HG03045 (cell line): ENCODE data around the gene DSCAM.

Experiments used
- ATAC-seq: cut with Tn5 transposase; IDR thresholded peaks from one replicate; pipeline ENCODE4 v1.9.1; 2021; ENCODE audit warnings: mild to moderate bottlenecking, moderate library complexity; ENCODE audit not compliant: unreplicated experiment

Gene DSCAM

DNA sequence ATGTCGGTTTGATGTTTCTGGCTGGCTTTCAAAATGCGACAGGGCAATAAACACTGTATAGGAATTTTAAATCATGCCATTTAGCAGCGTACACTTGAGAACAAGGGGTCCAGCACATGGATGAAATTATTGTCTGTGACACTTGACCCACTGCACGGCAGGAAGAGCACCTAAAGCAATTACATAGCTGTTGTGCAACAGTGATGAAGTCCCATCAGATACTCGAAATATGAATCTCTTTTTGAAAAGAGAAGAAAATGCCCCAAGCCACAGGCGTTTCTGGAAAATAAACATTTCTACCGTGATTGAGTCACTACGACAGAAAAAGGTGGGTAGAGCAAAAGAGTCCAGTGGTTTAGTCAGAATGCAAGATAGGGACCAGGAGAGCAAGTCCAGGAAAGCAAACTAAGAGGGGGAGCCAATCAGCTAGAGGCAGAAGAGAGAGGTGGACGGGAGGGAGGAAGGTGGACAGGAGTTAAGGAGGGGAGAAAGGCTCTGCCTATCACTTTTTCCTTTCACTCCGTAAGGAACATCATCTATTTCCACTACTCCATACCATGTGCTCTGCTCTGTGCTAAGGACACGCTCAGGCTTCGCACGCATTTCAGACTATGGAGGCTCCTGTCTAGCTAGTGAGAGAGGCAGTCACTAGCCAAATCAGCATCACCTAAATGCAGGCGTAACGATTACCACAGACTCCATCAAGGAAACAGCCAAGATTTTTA, 6.4 kb downstream of the DSCAM start:
- ATAC-seq, result no peak

DNA sequence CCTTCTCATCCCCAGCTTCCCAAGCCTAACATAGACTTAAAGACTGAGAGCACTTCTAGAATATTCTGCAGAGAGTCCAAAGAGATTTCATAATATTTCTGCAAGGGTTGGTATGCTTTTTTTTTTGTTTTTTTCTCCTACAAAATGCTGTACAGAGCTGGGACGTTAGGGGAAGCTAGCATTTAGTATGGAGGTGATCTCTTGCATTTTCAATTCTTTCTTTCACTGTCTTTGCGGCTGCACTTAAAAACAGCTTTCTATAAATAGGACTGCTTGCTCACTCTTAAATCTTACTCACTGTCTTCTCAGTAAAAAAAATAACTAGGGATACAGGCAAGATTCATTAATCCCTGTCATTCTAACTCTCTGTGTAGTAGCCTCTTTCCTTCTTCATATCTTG, 7.4 kb downstream of the DSCAM start:
- no peak for ATAC-seq

DNA sequence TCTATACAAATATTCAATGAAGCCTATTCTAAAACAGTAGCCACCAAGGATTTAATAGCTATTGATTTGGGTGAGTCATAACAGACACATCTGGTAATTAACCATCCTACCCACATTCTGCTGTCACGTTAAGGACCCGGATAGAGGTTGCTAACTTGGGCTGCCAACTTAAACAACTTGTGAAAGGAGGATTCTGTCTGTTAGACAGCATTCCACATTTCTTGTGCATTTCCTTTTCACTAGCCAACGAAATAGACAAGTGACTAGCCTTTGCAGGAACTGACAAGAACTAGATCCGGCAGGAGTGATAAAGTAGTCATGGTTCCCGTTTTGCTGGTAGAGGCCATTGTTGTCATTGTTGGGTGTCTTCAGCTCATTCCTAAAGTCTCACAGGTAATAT, 9.5 kb downstream of the DSCAM start:
- ATAC-seq, result no peak

DNA sequence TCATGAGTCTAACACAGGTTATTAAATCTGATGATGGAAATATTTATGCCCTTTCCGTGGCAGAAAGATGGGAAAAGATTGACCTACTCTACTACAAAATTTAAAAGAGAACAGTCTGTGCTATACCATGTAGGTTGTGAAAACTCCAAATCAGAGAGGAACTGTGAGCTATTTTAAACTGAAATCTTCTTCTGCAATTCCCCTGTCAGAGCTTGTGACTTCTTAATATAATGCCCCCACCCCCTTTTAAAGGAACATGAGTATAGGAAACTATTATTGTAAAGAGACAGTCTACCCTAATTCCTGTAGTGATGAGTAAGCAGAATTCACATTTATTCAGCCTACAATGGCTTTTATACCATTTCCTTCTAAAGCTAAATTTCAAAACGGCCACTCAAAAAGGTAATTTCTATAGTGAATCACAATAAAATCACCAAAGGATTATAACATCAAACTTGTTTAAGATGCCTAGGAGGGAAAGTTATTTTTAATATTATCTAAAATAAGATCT, 11.7 kb downstream of the DSCAM start:
- ATAC-seq, result no peak

DNA sequence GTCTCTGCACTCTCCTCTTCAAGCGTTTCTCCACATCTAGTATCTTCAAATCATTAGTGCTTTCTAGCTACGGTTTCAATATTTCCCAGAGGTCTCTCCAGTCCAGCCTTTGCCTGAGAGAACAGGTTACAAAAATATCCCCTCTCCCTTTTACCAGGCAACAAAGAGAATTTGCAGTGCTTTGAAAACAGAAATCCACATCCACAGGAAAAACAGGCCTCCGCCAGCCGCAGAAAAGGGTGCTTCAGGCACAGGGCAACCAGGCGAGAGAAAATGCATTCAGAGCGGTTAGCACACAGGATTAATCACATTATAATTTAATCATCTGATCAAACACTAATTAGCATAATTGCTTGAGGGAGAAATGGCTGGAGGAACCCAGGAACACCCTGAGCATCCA, 13.8 kb downstream of the DSCAM start:
- no peak for ATAC-seq

DNA sequence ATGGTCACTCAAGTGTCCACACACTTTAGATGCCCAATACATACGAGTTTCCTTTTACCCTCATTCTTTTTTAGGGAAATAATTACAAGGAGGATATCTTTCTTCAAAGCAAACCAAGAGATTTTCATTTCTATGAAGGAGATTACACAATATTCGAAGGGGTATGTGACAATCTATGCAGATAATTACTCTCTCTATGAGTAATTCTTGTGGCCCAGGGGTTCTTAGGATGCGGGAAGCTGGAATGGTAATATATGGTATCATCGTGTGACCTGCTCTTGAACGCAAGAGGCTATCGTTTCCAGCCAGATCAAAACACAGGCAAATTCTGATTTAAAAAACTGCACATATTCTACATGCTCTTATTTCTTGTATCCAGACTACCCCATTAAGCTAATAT, 14.6 kb downstream of the DSCAM start:
- ATAC-seq, result no peak

DNA sequence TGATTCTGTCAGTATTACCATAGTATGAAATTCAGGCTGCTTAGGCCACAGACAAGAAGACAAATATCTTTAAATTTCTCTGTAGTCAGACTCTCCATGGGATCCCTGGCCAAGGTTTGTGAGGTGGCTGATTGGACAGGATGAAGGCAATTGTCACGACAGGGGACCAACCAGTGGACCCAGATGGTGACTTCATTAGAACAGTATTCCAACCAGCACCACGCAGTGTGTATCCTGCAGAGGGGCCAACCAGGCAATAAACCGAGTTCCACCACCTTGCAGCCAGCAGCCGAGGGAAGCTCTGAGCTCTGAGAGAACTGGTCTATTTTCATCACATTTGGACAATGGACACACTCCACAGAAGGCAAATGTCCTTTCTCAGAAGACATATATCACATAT, 16.1 kb downstream of the DSCAM start:
- no peak for ATAC-seq

DNA sequence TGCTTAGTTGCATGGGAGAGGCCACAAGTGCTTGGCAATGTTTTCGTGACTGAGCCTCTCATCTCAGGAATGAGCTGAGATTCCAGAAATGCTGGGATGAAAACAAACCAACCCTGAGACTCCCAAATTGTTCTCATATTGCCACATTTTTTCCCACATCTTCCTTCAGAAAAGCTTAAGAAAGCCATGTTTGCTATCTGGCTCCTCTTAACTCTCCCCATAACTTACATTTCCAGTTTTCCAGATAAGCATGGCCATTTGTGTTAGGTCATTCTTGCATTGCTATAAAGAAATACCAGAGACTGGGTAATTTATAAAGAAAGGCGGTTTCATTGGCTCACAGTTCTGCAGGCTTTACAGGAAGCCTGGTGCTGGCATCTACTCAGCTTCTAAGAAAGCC, 17.2 kb downstream of the DSCAM start:
- ATAC-seq, result no peak

DNA sequence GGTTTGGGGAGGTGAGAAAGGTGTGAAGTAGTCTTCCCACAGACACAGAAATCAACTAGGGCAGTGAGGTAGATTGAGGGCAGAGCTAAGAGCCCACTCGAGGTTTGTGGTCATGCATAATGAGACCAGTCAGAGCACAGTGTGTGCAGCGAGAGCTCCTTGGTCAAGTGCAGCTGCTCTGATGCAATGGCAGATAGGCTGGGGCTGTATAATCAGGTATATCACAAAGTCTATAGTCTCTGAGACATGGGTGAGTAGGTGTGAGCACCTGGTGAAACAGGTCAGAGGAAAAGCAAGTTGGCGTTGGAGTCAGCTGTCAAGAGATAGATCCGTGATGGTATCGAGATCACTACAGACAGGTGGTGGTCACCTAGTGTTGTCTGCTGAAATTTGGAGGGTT, 17.6 kb downstream of the DSCAM start:
- ATAC-seq, result no peak

DNA sequence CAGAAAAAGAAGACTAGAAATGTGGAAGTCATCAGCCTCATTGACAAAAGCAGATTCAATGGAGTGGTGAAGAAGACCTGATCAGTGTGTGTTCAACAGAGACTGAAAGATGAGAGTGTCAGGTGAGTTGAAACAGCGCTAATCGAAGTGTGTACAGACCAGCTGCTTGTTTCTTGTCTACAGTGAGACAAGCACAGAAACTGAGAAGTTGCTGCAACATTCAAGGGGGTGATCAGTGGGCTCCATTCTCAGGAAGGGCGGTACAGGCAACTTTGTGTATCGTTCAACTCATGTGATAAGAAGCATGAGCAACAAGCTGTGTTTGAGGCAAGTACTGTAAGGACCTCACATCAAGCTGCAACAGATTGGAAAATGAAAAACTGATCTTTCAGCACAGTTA, 19.4 kb downstream of the DSCAM start:
- ATAC-seq, result no peak

DNA sequence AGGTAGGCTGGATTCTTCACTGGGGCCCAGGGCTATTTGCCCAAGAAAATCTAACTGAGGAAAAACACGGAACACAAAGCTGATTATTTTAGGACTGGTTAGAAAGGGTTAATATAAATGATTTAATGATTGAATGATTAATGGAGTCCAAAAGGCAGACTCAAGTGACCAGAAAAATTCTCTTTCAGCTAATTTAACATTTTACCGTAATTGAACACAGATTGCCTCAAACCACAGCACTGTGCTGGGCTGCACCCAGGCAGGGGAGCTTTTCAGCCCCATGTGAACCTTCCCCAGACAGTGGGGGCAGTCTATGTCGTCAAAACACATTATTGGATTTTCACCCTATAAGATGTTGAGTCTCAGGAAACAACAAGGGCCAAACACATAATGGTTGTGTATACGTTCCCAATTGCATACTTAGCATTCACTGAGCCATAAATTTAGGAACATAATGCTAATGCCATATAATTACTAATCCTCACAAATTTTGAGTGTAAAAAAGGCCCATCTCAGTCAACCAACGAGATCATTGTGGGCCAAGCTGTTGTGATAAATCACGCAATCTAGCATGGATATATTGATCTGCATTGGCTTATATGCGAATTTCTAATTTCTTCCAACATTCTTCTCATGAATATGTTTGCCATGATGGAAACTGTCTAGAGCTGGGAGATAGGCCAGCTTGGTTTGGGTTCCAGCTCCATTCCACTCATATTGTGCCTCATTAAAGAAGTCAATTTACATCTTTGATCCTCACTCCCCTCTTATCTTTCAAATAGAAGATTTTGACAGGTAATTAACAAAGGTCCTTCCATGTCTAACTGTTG, 27.7 kb downstream of the DSCAM start:
- ATAC-seq, result no peak

DNA sequence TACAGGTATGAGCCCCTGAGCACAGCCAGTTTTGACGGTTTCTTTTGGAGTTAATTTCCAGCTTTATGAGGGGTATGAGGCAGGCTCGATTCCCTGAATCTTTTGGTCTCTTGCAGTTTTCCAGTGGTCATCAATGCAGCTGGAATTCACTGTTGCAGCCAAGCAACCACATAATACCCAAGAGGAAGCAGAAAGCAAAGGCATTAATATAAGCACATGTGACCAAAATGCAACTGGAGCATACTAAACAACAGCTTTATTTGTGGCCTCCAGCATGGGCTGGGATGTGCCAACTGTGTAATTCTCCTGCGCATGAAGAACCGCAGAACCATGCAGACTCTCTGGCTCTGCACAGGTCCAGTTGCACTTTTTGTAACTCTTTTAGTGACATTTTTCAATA, 33.0 kb downstream of the DSCAM start:
- no peak for ATAC-seq

DNA sequence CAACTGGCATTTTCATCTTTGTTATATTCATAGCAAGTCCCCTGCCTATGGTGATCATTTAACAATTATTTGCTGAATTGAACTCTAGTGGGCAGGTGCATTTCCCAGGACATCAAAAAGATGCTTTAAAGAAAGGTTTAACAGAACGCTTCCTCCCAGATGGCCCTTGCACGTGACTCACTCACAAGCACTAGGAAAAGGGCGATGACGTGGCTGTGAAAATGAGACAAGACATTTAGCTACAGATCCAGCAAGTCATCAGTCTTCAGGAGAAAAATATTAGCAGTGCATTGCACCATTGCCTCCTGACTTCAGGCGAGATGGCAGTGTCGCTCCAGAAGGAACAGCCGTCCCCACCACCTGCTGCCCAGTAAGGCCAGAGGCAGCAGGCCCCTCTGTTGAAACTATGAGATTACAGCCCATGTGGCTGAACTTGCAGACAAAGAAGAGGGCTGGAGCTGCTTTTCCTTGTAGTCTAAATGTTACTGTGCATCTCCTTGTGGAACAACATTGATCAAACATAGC, 37.2 kb downstream of the DSCAM start:
- no peak for ATAC-seq

DNA sequence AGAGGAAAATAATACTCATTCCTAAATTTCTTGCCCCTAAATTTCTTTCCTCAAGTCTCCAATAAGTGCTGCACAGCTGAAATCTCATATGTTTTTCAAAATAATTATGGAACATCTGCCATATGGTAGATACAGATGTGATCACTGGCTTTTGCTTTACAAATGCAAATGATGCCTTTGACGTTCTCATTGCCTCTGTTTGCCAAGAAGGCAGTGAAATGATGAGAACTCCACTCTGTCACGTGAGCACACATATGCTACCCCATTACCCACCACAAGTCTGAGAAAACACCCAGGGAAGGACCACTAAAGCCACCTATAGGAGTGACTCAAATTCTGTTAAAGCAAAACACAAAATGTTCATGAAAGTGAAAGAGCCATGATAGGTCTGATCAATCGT, 43.9 kb downstream of the DSCAM start:
- no peak for ATAC-seq

DNA sequence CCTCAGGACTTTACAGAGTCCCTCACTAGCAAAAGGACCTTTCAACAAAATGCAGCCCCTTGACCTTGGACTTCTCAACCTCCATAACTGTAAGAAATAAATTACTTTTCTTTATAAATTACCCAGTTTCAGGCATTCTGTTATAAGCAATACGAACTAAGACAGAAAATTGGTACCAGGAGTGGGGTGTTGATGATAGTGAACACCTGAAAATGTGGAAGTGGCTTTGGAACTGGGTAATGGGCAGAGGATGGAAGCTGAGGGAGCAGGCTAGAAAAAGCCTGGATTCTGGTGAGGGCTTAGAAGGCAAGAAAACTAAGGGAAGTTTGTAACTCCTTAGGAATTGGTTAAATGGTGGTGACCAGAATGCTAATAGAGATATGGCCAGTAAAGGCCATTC, 46.8 kb downstream of the DSCAM start:
- no peak for ATAC-seq

DNA sequence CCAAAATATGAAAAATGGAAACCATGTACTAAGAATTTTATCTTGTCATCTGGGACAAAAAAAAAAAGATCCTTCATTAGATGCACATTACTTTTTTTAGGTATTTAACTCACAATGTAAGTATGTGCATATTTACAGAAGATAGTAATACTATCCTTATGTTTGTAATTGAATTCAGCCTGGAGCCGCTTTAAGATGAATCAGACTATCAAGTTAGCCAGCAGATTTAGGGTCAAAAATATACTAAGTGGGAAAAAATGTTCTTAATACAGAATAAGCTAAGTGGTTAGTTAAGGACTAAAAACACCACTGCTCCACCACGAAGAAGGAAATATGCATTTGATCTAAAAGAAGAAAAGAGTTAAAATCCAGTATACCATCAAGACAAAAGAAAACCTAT, 49.1 kb downstream of the DSCAM start:
- ATAC-seq, result no peak

DNA sequence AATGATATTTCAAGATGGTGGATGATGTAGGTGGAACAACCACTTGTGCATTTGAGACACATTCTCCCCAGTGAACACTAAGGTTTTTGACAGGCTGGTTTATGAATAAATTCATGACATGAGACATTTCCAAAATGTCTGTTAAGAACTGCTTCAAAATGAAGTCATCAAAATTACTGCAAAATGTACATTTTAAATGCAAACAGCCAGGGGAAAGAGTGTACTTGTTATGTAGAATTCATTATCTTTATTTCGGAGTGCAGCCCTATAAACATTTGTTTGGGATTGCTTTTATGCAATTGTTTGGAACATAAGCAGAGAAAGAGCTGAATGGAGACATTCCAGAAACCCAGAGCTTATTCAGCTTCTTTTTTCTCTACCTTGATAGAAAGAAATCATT, 49.5 kb downstream of the DSCAM start:
- ATAC-seq, result no peak

DNA sequence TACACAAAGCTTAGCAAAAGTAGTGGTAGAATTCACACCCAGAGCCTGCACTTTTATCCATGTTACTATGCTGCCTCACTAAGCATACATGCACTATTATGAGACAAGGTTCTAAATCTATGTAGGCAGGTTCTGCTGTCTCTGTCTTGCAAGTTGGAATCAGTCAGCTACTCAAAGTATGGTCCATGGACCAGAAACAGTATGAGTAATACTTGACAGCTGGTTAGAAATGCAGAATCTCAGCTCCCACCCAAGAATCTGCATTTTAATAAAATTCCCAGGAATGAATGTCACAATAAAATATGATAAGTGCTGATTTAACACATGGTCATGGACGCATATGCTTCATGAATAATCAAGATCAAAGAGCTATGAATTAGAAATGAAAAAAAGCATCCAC, 50.5 kb downstream of the DSCAM start:
- ATAC-seq, result no peak

DNA sequence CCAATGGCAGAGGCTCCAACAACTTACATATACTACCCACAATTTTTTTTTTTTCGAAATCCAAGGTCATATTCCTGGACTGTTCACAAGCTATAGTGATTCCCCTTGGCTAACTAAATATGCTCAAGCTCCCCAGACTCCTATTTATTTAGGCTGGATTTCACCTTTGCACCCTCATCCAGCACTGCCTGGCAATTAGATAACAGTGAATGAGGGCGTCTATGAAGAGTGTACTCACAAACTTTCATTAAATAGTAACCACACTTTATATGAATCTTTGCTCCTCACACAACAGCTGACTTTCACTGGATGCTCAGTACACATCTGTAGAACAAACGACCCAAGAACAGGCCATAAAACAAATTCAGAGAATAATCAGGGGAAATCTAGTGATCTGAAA, 51.6 kb downstream of the DSCAM start:
- ATAC-seq, result no peak

DNA sequence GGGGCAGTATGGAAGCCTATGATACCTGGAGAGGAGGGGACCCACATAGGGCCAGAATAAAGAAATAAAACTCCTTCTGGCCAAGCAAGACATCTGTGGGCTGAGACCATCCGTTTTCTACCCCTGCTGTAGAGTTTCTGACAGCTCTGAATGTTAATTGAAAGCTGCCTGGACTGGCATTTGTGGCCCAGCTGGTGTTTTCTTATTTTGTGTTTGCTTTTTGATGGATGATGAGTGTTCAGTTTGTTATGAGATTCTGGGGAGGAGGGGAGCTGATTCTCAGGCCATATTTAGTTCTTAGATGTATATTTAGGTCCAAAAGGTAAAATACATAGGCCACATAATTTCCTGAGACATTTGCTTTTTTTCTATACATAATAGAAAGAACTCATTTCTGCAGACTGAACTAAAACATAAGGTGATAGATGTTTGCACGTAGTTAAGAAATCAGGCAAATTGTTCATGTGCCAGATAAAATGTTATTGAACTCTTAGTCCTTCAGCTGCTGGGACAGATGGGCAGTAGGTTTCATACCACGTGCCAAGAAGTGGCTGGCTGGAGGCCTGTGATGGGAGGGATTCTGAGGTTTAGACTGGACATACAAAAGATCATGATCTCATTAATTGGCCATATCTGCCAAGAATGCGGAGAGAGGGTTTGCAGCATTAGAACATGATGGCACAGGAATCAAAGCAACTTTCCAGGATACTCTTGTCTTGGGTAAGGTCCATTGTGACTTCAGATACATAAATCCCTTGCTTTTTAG, 54.1 kb downstream of the DSCAM start:
- ATAC-seq, result no peak

DNA sequence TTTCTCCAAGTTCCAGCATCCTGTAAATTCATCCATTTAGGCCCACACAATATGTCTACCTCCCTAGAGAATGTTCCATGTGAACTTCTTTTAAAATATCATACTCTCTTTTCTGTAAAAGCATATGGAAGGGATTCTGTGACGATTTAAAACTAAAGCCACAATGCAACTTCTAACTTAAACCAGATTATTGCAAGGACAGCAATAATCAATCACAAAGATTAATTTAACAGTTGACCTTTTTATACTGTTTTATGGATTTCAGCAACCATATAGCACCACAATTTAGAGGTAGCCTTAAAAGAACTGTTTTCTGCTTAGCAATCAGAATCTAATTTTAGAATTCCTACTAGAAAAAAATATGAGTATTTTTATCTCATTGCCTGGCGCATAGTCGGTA, 58.3 kb downstream of the DSCAM start:
- ATAC-seq, result no peak
